ENCODE results near the gene WEE2.
"Not testable (repeated sequence)": the region's sequence is repeated elsewhere in the genome, so short reads cannot be mapped to it uniquely, and the experiment has no call there.

The WEE2 gene

GRCh38 chr7:141714571-141714970 lies 6.4 kb downstream of the WEE2 start:
- DNase-seq (ENCODE audit: low read depth), result no peak

- DNase-seq (ENCODE audit: low read depth), result no peak
Observed at GRCh38 chr7:141715018-141715417, 6.9 kb downstream of the WEE2 start.

GRCh38 chr7:141715794-141716689 lies 7.9 kb downstream of the WEE2 start:
- DNase-seq (ENCODE audit: low read depth), result no peak

GRCh38 chr7:141717450-141717849 lies 9.3 kb downstream of the WEE2 start:
- DNase-seq (ENCODE audit: low read depth), result no peak

- DNase-seq (ENCODE audit: low read depth), result no peak
Observed at GRCh38 chr7:141722529-141722928, 14.4 kb downstream of the WEE2 start.

- DNase-seq (ENCODE audit: low read depth), result no peak
Observed at GRCh38 chr7:141729020-141729419, 20.9 kb downstream of the WEE2 start.

GRCh38 chr7:141731476-141732149 lies 23.5 kb downstream of the WEE2 start:
- DNase-seq (ENCODE audit: low read depth), result no peak

- DNase-seq (ENCODE audit: low read depth), result peak; percentile 1
Observed at GRCh38 chr7:141737118-141737835, 29.1 kb downstream of the WEE2 start.

- peak; percentile 89 for DNase-seq (ENCODE audit: low read depth)
Observed at GRCh38 chr7:141737836-141738591, 29.9 kb downstream of the WEE2 start, which contains the start of gene SSBP1. SSBP1 (plus strand) TSS chr7:141738358; CDS start chr7:141739167, 809 bp downstream.

- no peak for DNase-seq (ENCODE audit: low read depth)
Observed at GRCh38 chr7:141738592-141739013, 30.4 kb downstream of the WEE2 start.

- no peak for DNase-seq (ENCODE audit: low read depth)
Observed at GRCh38 chr7:141739250-141739649, 31.1 kb downstream of the WEE2 start.

- no peak for DNase-seq (ENCODE audit: low read depth)
Observed at GRCh38 chr7:141742229-141742628, 34.1 kb downstream of the WEE2 start.

GRCh38 chr7:141744131-141744530 lies 36.0 kb downstream of the WEE2 start:
- DNase-seq (ENCODE audit: low read depth), result no peak

GRCh38 chr7:141748396-141748795 lies 40.2 kb downstream of the WEE2 start:
- DNase-seq (ENCODE audit: low read depth), result no peak

GRCh38 chr7:141751904-141752303 lies 43.8 kb downstream of the WEE2 start:
- not testable (repeated sequence) for DNase-seq (ENCODE audit: low read depth)

- DNase-seq (ENCODE audit: low read depth), result no peak
Observed at GRCh38 chr7:141752634-141753033, 44.5 kb downstream of the WEE2 start.

- DNase-seq (ENCODE audit: low read depth), result no peak
Observed at GRCh38 chr7:141754939-141755338, 46.8 kb downstream of the WEE2 start.

GRCh38 chr7:141763797-141764196 lies 55.6 kb downstream of the WEE2 start, which contains the start of gene TAS2R3:
TAS2R3 (plus strand) TSS chr7:141764097; CDS start chr7:141764159, 62 bp downstream.
- no peak for DNase-seq (ENCODE audit: low read depth)

- DNase-seq (ENCODE audit: low read depth), result not testable (repeated sequence)
Observed at GRCh38 chr7:141770083-141770583, 62.0 kb downstream of the WEE2 start.

- DNase-seq (ENCODE audit: low read depth), result no peak
Observed at GRCh38 chr7:141776374-141776773, 68.2 kb downstream of the WEE2 start, which contains the start of gene TAS2R4. TAS2R4 (plus strand) TSS chr7:141776674; CDS start chr7:141778489, 1,815 bp downstream.
